ENCODE data around the gene CCDC83. TPM values are rescaled to one million over a fixed set of nuclear protein-coding genes. Genes with fewer than 3 reads are reported as not detected.

The CCDC83 gene
- total and polyA plus RNA-seq, 4 donors, result not detected

GRCh38 chr11:85893395-85893794, 38.2 kb downstream of the CCDC83 start:
- TF ChIP-seq CTCF (IDR thresholded peaks at IDR 0.05; ENCODE audit: control extremely low read depth, extremely low read depth), result no peak
- Histone ChIP-seq H3K9me3 (ENCODE audit: control insufficient read depth in 4 of 4, insufficient read depth in 3 of 4, low read length in 3 of 4) (no peaks in the 10 kb centered on the region), H3K27ac (ENCODE audit: low read depth in 1 of 2, low read length in 1 of 2) (no peak overlapping the region), H3K36me3 (ENCODE audit: control insufficient read depth in 4 of 4, insufficient read depth in 4 of 4, low read length in 4 of 4) (no peaks in the 10 kb centered on the region), H3K27me3 (ENCODE audit: control insufficient read depth in 3 of 3, insufficient read depth in 3 of 3, low read length in 2 of 3) (no peaks in the 10 kb centered on the region), H3K9ac (ENCODE audit: insufficient read depth in 1 of 2, low read length in 2 of 2) (no peak overlapping the region), H3K4me1 (ENCODE audit: control insufficient read depth in 5 of 5, insufficient read depth in 5 of 5, low read length in 5 of 5) (no peaks in the 10 kb centered on the region), H3K4me3 (no peak overlapping the region)
- 80 to 85% methylated on average over 6 of the region's 6 CpGs for WGBS, 2 donors
- DNase-seq (no peak), ATAC-seq (ENCODE audit: insufficient read depth, low FRiP score) (no peak)

GRCh38 chr11:85896876-85897275, 41.7 kb downstream of the CCDC83 start:
- no peak for DNase-seq
- Histone ChIP-seq H3K4me3 (no peak overlapping the region), H3K27ac (ENCODE audit: low read depth in 1 of 2, low read length in 1 of 2) (no peak overlapping the region), H3K36me3 (ENCODE audit: control insufficient read depth in 4 of 4, insufficient read depth in 4 of 4, low read length in 4 of 4) (no peaks in the 10 kb centered on the region), H3K9ac (ENCODE audit: insufficient read depth in 1 of 2, low read length in 2 of 2) (no peak overlapping the region), H3K9me3 (ENCODE audit: control insufficient read depth in 4 of 4, insufficient read depth in 3 of 4, low read length in 3 of 4) (no peaks in the 10 kb centered on the region), H3K4me1 (ENCODE audit: control insufficient read depth in 5 of 5, insufficient read depth in 5 of 5, low read length in 5 of 5) (no peaks in the 10 kb centered on the region), H3K27me3 (ENCODE audit: control insufficient read depth in 3 of 3, insufficient read depth in 3 of 3, low read length in 2 of 3) (no peaks in the 10 kb centered on the region)
- TF ChIP-seq CTCF (IDR thresholded peaks at IDR 0.05; ENCODE audit: control extremely low read depth, extremely low read depth), result no peak
- WGBS, 2 donors, result 90 to 92% methylated on average over 3 of the region's 3 CpGs
- ATAC-seq (ENCODE audit: insufficient read depth, low FRiP score), result no peak

- Histone ChIP-seq H3K27me3 (ENCODE audit: control insufficient read depth in 3 of 3, insufficient read depth in 3 of 3, low read length in 2 of 3) (no peaks in the 10 kb centered on the region), H3K27ac (ENCODE audit: low read depth in 1 of 2, low read length in 1 of 2) (no peak overlapping the region), H3K9me3 (ENCODE audit: control insufficient read depth in 4 of 4, insufficient read depth in 3 of 4, low read length in 3 of 4) (no peaks in the 10 kb centered on the region), H3K36me3 (ENCODE audit: control insufficient read depth in 4 of 4, insufficient read depth in 4 of 4, low read length in 4 of 4) (no peaks in the 10 kb centered on the region), H3K4me3 (no peak overlapping the region), H3K9ac (ENCODE audit: insufficient read depth in 1 of 2, low read length in 2 of 2) (no peak overlapping the region), H3K4me1 (ENCODE audit: control insufficient read depth in 5 of 5, insufficient read depth in 5 of 5, low read length in 5 of 5) (no peaks in the 10 kb centered on the region)
- WGBS, 2 donors, result 24 to 87% methylated on average over 2 of the region's 2 CpGs
- DNase-seq (no peak), ATAC-seq (ENCODE audit: insufficient read depth, low FRiP score) (no peak)
- TF ChIP-seq CTCF (IDR thresholded peaks at IDR 0.05; ENCODE audit: control extremely low read depth, extremely low read depth), result no peak
These were observed 43.3 kb downstream of the CCDC83 start for GRCh38 chr11:85898456-85898855.

GRCh38 chr11:85902353-85902752, 47.2 kb downstream of the CCDC83 start:
- Histone ChIP-seq H3K36me3 (ENCODE audit: control insufficient read depth in 4 of 4, insufficient read depth in 4 of 4, low read length in 4 of 4) (no peaks in the 10 kb centered on the region), H3K27ac (ENCODE audit: low read depth in 1 of 2, low read length in 1 of 2) (no peak overlapping the region), H3K4me1 (ENCODE audit: control insufficient read depth in 5 of 5, insufficient read depth in 5 of 5, low read length in 5 of 5) (no peaks in the 10 kb centered on the region), H3K9ac (ENCODE audit: insufficient read depth in 1 of 2, low read length in 2 of 2) (no peak overlapping the region), H3K4me3 (no peak overlapping the region), H3K9me3 (ENCODE audit: control insufficient read depth in 4 of 4, insufficient read depth in 3 of 4, low read length in 3 of 4) (no peaks in the 10 kb centered on the region), H3K27me3 (ENCODE audit: control insufficient read depth in 3 of 3, insufficient read depth in 3 of 3, low read length in 2 of 3) (no peaks in the 10 kb centered on the region)
- ATAC-seq (ENCODE audit: insufficient read depth, low FRiP score) (no peak), DNase-seq (no peak)
- TF ChIP-seq CTCF (IDR thresholded peaks at IDR 0.05; ENCODE audit: control extremely low read depth, extremely low read depth), result no peak
- WGBS, 2 donors, result 58 to 71% methylated on average over 3 of the region's 3 CpGs

Data from lung (tissue), 12 donors.